GM12875 (cell line): Measurements from ENCODE around the gene SHH.

Experiments
- H3K4me3 ChIP-seq: one replicate; pipeline ENCODE4 v1.5.1; 2011; ENCODE audit warnings: low read depth, low read length, control low read depth
- TF ChIP-seq, protein P1 (sequence below): IDR thresholded peaks from 2 replicates; pipeline ENCODE4 v1.5.1; 2011; ENCODE audit warnings: low read depth, mild to moderate bottlenecking, control low read depth, inconsistent platforms, low read length, moderate library complexity, borderline replicate concordance; ENCODE audit not compliant: insufficient read depth

The SHH gene

DNA sequence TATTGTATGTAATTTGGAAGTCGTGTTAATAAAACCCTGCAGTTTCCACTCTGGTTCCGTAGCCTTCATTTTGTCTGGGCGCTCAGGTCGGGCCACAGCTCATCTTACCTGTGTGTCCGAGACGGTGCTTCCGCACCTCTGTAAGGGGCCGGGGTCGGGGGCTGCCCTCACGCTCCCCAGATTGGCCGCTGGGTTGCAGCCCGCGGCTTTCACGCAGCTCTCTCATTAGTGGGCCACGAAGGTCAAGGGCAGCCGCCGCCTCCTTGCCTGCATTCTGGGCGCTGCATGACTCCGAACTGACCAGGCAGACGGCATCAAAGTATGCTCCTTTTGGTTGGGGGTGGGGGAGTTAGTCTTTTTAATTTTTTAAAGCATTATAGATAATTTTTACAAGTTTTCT is 30.8 kb downstream of the SHH start:
- no peak overlapping the region for H3K4me3 ChIP-seq
- TF ChIP-seq, protein P1, sequence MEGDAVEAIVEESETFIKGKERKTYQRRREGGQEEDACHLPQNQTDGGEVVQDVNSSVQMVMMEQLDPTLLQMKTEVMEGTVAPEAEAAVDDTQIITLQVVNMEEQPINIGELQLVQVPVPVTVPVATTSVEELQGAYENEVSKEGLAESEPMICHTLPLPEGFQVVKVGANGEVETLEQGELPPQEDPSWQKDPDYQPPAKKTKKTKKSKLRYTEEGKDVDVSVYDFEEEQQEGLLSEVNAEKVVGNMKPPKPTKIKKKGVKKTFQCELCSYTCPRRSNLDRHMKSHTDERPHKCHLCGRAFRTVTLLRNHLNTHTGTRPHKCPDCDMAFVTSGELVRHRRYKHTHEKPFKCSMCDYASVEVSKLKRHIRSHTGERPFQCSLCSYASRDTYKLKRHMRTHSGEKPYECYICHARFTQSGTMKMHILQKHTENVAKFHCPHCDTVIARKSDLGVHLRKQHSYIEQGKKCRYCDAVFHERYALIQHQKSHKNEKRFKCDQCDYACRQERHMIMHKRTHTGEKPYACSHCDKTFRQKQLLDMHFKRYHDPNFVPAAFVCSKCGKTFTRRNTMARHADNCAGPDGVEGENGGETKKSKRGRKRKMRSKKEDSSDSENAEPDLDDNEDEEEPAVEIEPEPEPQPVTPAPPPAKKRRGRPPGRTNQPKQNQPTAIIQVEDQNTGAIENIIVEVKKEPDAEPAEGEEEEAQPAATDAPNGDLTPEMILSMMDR = no peak

DNA sequence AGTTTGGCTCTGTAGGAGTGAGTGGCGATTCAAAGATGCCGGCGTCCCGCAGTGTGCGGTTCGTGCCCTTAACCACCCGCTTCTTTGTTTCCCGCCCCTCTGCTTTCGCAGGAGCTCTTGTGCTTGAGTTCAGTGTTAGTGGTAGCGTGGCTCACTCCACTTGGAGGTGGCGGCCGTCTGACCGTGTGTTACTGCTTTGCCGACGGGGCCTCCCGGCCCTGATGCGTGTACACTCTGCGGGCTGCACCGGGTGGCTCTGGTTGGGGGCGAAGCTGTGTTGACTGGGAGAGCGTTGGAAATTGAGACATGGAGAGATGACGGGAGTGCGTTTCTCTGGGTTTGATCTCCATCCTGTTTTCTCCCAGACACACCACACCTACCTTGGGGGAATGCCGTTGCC is 31.4 kb downstream of the SHH start:
- TF ChIP-seq, protein P1 = no peak
- no peak overlapping the region for H3K4me3 ChIP-seq

DNA sequence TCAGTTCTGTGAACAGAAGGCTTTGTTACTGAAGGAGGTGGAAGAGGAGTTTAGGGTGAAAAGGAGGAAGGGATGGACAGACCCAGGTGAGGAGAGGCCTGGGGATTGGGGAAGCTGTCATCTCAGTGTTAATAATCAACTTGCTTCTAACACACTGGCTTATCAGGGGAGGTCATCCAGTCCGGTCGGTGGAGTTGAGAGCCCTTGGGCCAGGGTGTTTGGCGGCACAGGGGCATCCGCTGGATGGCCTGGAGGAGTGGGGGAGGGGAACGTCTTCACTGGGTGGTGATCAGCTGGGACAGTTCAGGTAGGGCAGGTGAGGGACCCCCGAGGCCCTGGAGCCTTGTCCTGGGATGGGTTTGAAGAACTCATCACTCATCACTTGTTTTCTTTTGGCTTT is 33.9 kb downstream of the SHH start:
- TF ChIP-seq, protein P1 = no peak
- no peak overlapping the region for H3K4me3 ChIP-seq

DNA sequence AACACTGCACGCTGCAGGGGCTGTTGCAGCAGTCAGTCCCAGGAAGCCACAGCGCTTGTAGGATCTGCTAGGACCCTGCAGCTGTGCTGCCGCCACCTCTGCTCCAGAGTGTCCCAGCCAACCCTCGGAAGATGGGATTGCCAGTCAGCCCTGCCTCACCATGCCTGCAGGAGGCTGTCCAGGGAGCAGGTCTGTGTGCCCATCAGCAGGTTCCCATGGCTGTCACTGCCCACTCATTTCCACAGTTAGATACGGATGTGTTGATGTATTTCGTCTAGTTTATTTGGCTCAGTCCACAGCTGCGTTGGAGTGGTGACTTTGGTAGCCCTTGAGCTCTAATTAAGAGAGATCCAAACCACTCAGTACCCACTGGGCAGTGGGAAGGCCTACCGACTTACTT is 35.7 kb downstream of the SHH start:
- TF ChIP-seq, protein P1 = no peak

DNA sequence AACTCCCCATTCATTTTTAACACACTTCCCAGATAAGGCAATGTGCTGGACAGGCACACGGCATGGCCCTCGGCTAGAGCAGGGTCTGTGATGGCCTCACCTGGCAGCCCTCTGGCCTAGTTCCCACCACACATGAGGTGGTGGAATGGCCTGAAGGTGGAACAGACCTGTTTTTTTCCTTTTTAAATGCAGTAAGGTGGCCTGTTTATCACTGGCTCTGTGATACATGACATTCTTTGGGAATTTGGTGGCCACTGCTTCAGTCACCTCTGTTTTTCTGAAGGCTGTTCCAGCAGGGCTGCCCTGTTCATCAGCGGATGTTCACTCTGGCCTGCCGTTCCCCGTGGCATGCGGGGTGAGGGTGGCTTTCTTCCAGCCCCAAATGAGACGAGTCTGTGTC is 36.6 kb downstream of the SHH start:
- H3K4me3 ChIP-seq = no peak overlapping the region
- TF ChIP-seq, protein P1 = no peak

More for the DNA sequence above, 35.7 kb downstream of the SHH start:
- H3K4me3 ChIP-seq = no peak overlapping the region

DNA sequence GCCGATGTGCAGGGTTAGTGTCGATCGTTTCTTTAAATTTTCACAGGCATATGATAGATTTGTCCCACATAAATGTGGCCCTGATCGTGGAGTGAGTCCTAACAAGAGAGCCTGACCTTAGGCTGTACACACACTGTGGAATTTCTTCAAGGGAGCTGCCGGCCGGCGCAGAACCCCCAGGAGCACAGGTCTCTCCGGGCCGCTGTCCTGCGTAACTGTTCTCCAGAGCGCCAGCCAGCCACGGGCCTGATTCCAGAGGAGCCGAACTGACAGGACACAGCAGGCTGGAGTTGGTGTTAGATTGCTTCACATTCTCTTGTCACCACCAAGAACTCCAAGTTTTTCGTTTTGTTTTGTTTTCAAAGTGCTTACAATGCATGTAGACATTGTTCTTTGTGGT is 37.3 kb downstream of the SHH start:
- TF ChIP-seq, protein P1 = no peak

DNA sequence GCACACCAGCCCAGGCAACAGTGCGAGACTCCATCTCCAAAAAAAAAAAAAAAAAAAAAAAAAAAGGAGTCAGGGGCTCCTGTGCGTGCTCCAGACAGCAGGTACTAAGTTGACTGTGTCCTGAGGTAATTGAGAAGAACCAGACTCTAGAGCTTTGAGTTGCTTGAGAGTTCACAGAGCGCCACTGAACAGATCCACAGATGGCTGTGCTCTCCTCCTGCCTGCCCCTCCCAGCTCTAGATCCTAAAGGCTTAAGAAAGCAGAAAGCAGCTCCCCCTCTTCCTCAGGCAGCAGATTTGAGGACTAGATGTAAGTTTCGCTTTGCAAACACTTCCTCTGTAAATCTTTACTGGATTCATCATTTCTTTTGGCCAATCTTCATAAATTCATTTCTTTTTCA is 38.7 kb downstream of the SHH start:
- TF ChIP-seq, protein P1 = no peak
- no peak overlapping the region for H3K4me3 ChIP-seq

More for the DNA sequence above, 37.3 kb downstream of the SHH start:
- no peak overlapping the region for H3K4me3 ChIP-seq
